ENCODE results near the gene CDC5L.

DNA sequence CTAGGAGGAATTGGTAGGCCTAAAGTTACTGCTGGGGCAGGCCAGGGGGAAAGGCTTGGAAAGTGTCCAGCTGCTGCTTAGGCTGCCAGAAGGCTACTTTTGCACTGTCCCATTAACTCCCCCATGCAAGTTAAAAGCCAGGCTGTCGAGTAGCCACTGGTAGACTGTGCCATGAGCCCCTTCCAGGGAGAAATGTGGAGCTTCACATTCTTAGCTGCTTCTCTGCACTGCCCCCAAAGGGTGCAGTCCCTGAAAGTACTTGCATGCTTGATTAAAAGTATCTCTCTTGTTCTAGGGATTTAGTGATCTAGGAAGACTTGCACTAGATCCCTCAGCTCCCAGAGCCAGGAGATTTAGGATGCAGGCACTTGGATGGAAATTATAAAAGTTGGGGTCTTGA is 57.3 kb downstream of the CDC5L start:
- no peak for TF ChIP-seq EZH2 (IDR thresholded peaks at IDR 0.05; ENCODE audit: insufficient read depth, poor library complexity, severe bottlenecking)
- TF ChIP-seq EZH2phosphoT487 (IDR thresholded peaks at IDR 0.05; ENCODE audit: insufficient read depth, low read depth) = no peak

Measured in GM23248 (cell line).